Activated T-helper 2 cell treated with anti-CD3 and anti-CD28 coated beads, Interferon-gamma antibody, Interleukin-2, Interleukin-4, amounts not matched to agents 10 μg/mL and 5 μg/mL and 100 μg/mL, durations not matched to agents 14 hours and 24 hours and 36 hours (primary cell): ENCODE measurements around the gene TMEM145. TPM values are rescaled to one million over a fixed set of nuclear protein-coding genes. Genes with fewer than 3 reads are reported as not detected.

Source experiments
- DNase-seq: peaks from one replicate; pipeline ENCODE4 v3.0.0; 2021; ENCODE audit warnings: low spot score
- H3K27ac Mint-ChIP-seq: one replicate; pipeline ENCODE4 v1.8.0; 2021; ENCODE audit warnings: mixed read lengths
- H3K27me3 Mint-ChIP-seq: one replicate; pipeline ENCODE4 v1.8.0; 2021; ENCODE audit warnings: low read depth, mixed read lengths
- H3K36me3 Mint-ChIP-seq: one replicate; pipeline ENCODE4 v1.8.0; 2021; ENCODE audit warnings: low read depth, mixed read lengths
- H3K4me1 Mint-ChIP-seq: one replicate; pipeline ENCODE4 v1.8.0; 2021; ENCODE audit warnings: low read depth, mixed read lengths
- H3K4me3 Mint-ChIP-seq: one replicate; pipeline ENCODE4 v1.8.0; 2021; ENCODE audit warnings: low read depth, mild to moderate bottlenecking, moderate library complexity, mixed read lengths
- H3K9me3 Mint-ChIP-seq: one replicate; pipeline ENCODE4 v1.8.0; 2021; ENCODE audit warnings: mixed read lengths
- intact Hi-C: fragments of 100-400 bp; cut with micrococcal nuclease; formaldehyde crosslinking; loops from one replicate; pipeline ENCODE4 v1.15.1; 2023
- total RNA-seq: library from RNA; stranded (reverse); gene quantifications from 2 replicates; pipeline ENCODE4 v1.2.3, GENCODE V29; 2022

TMEM145 gene
- total RNA-seq, 1 donor from 2014 or later, result 0.71 TPM

- Mint-ChIP-seq H3K4me3 (no peak overlapping the region), H3K36me3 (no peaks in the 10 kb centered on the region), H3K27me3 (peaks cover 37% of the 10 kb centered on the region), H3K4me1 (peaks cover 10% of the 10 kb centered on the region), H3K27ac (no peak overlapping the region), H3K9me3 (no peaks in the 10 kb centered on the region)
- no peak for DNase-seq
- intact Hi-C loops, result no loop called here
Measured at GRCh38 chr19:42315024-42315423, 1.9 kb downstream of the TMEM145 start.

- Mint-ChIP-seq H3K36me3 (no peaks in the 10 kb centered on the region), H3K27me3 (peaks cover 37% of the 10 kb centered on the region), H3K9me3 (no peaks in the 10 kb centered on the region), H3K27ac (no peak overlapping the region), H3K4me3 (peak overlapping the region; percentile 3), H3K4me1 (peaks cover 10% of the 10 kb centered on the region)
- intact Hi-C loops, result no loop called here
- no peak for DNase-seq
Measured at GRCh38 chr19:42316223-42317211, 3.4 kb downstream of the TMEM145 start.

- H3K27ac Mint-ChIP-seq, result no peak overlapping the region
- no peak for DNase-seq
- H3K4me3 Mint-ChIP-seq, result no peak overlapping the region
- peaks cover 10% of the 10 kb centered on the region for H3K4me1 Mint-ChIP-seq
- peaks cover 37% of the 10 kb centered on the region for H3K27me3 Mint-ChIP-seq
- H3K36me3 Mint-ChIP-seq, result no peaks in the 10 kb centered on the region
- H3K9me3 Mint-ChIP-seq, result no peaks in the 10 kb centered on the region
- intact Hi-C loops, result no loop called here
Measured at GRCh38 chr19:42317535-42317934, 4.4 kb downstream of the TMEM145 start.

- intact Hi-C loops, result no loop called here
- H3K4me3 Mint-ChIP-seq, result no peak overlapping the region
Measured at GRCh38 chr19:42322305-42322704, 9.2 kb downstream of the TMEM145 start.

GRCh38 chr19:42323473-42323851, 10.4 kb downstream of the TMEM145 start:
- H3K4me1 Mint-ChIP-seq, result peaks cover 12% of the 10 kb centered on the region
- intact Hi-C loops, result no loop called here
- H3K9me3 Mint-ChIP-seq, result no peaks in the 10 kb centered on the region
- H3K27ac Mint-ChIP-seq, result no peak overlapping the region
- no peaks in the 10 kb centered on the region for H3K36me3 Mint-ChIP-seq
- peak overlapping the region; percentile 33 for H3K4me3 Mint-ChIP-seq
- no peak for DNase-seq
- peaks cover 27% of the 10 kb centered on the region for H3K27me3 Mint-ChIP-seq

More at GRCh38 chr19:42322305-42322704, 9.2 kb downstream of the TMEM145 start:
- Mint-ChIP-seq H3K27me3 (peaks cover 27% of the 10 kb centered on the region), H3K4me1 (peaks cover 12% of the 10 kb centered on the region), H3K36me3 (no peaks in the 10 kb centered on the region), H3K27ac (no peak overlapping the region), H3K9me3 (no peaks in the 10 kb centered on the region)
- no peak for DNase-seq

GRCh38 chr19:42323852-42324654, 10.9 kb downstream of the TMEM145 start:
- Mint-ChIP-seq H3K27ac (no peak overlapping the region), H3K4me3 (no peak overlapping the region), H3K27me3 (peaks cover 27% of the 10 kb centered on the region), H3K4me1 (peaks cover 12% of the 10 kb centered on the region), H3K9me3 (no peaks in the 10 kb centered on the region), H3K36me3 (no peaks in the 10 kb centered on the region)
- peak; percentile 17 for DNase-seq
- intact Hi-C loops, result loop anchor here (2.0 kb wide), 1 partner anchor 41 kb away; no protein-coding TSS in a partner anchor

- Mint-ChIP-seq H3K27me3 (peaks cover 27% of the 10 kb centered on the region), H3K27ac (peak overlapping the region; percentile 73), H3K36me3 (no peaks in the 10 kb centered on the region), H3K4me1 (peaks cover 12% of the 10 kb centered on the region), H3K4me3 (peak overlapping the region; percentile 87), H3K9me3 (no peaks in the 10 kb centered on the region)
- intact Hi-C loops, result loop anchor here (1.0 to 2.0 kb wide), 5 partner anchors 11 to 216 kb away; partner anchors contain the start of gene TMEM145
- no peak for DNase-seq
Measured at GRCh38 chr19:42324655-42325307, 11.7 kb downstream of the TMEM145 start.

GRCh38 chr19:42325308-42325895, 12.3 kb downstream of the TMEM145 start, which contains the start of gene MEGF8:
MEGF8 (plus strand) TSS chr19:42325635; CDS start chr19:42326244, 609 bp downstream.
- Mint-ChIP-seq H3K4me3 (peak within 1 kb of the TSS; percentile 87), H3K36me3 (no peaks in the 10 kb centered on the region), H3K27ac (peak within 1 kb of the TSS; percentile 73), H3K9me3 (no peaks in the 10 kb centered on the region), H3K4me1 (peaks cover 12% of the 10 kb centered on the region), H3K27me3 (peaks cover 25% of the 10 kb centered on the region)
- intact Hi-C loops, result loop anchor here (1.0 to 2.0 kb wide), 5 partner anchors 12 to 217 kb away; partner anchors contain the start of gene TMEM145
- DNase-seq, result peak; percentile 98

GRCh38 chr19:42325896-42326771, 13.0 kb downstream of the TMEM145 start:
- H3K4me3 Mint-ChIP-seq, result peak overlapping the region; percentile 87
- DNase-seq, result peak; percentile 23
- H3K27ac Mint-ChIP-seq, result peak overlapping the region; percentile 34
- no peaks in the 10 kb centered on the region for H3K36me3 Mint-ChIP-seq
- H3K27me3 Mint-ChIP-seq, result peaks cover 25% of the 10 kb centered on the region
- H3K9me3 Mint-ChIP-seq, result no peaks in the 10 kb centered on the region
- intact Hi-C loops, result loop anchor here (1.0 to 2.0 kb wide), 5 partner anchors 13 to 218 kb away; partner anchors contain the start of gene TMEM145
- H3K4me1 Mint-ChIP-seq, result peaks cover 12% of the 10 kb centered on the region

- H3K27ac Mint-ChIP-seq, result no peak overlapping the region
- peaks cover 12% of the 10 kb centered on the region for H3K4me1 Mint-ChIP-seq
- peak overlapping the region; percentile 51 for H3K4me3 Mint-ChIP-seq
- H3K36me3 Mint-ChIP-seq, result no peaks in the 10 kb centered on the region
- intact Hi-C loops, result no loop called here
- DNase-seq, result no peak
- H3K27me3 Mint-ChIP-seq, result peaks cover 20% of the 10 kb centered on the region
- H3K9me3 Mint-ChIP-seq, result no peaks in the 10 kb centered on the region
Measured at GRCh38 chr19:42326969-42327368, 13.9 kb downstream of the TMEM145 start.

GRCh38 chr19:42327381-42327780, 14.3 kb downstream of the TMEM145 start:
- H3K27me3 Mint-ChIP-seq, result peaks cover 16% of the 10 kb centered on the region
- H3K9me3 Mint-ChIP-seq, result no peaks in the 10 kb centered on the region
- H3K36me3 Mint-ChIP-seq, result no peaks in the 10 kb centered on the region
- intact Hi-C loops, result no loop called here
- DNase-seq, result no peak
- H3K4me3 Mint-ChIP-seq, result peak overlapping the region; percentile 1
- H3K27ac Mint-ChIP-seq, result no peak overlapping the region
- peaks cover 12% of the 10 kb centered on the region for H3K4me1 Mint-ChIP-seq
